Caki2 (cell line): ENCODE data around the gene TM2D1. TPM values are rescaled to one million over a fixed set of nuclear protein-coding genes. Genes with fewer than 3 reads are reported as not detected.

Experiments used
- DNase-seq: peaks from one replicate; pipeline ENCODE4 v3.0.0-alpha.2; 2015; ENCODE audit warnings: low read depth
- in situ Hi-C: cut with HindIII; loops from 2 replicates; pipeline ENCODE4 v1.10.0; 2016; ENCODE audit warnings: low sequenced_read_pairs, low pct_unique_long_range_greater_than_20kb, mixed read lengths
- total RNA-seq: library from RNA; depleted of rRNA; stranded (reverse); fragments of >200 nt; shearing (Covaris generic); gene quantifications from 2 replicates; pipeline ENCODE4 v1.2.3, GENCODE V29; 2014; ENCODE audit warnings: low replicate concordance

Gene TM2D1
- total RNA-seq, 1 experiment from 2014 or later: 67.1 TPM

GRCh38 chr1:61659061-61659460 is 65.9 kb downstream of the TM2D1 start:
- in situ Hi-C loops: no loop called here
- DNase-seq: no peak

GRCh38 chr1:61655453-61655852 is 69.5 kb downstream of the TM2D1 start:
- no peak for DNase-seq
- in situ Hi-C loops: no loop called here

- DNase-seq: no peak
- in situ Hi-C loops: no loop called here
Measured at GRCh38 chr1:61654067-61654466, 70.9 kb downstream of the TM2D1 start.

GRCh38 chr1:61648983-61649742 is 75.8 kb downstream of the TM2D1 start:
- in situ Hi-C loops: no loop called here
- no peak for DNase-seq

- DNase-seq: no peak
- in situ Hi-C loops: no loop called here
Measured at GRCh38 chr1:61647142-61647541, 77.8 kb downstream of the TM2D1 start.

GRCh38 chr1:61645476-61645875 is 79.5 kb downstream of the TM2D1 start:
- no peak for DNase-seq
- in situ Hi-C loops: no loop called here

GRCh38 chr1:61644303-61644702 is 80.6 kb downstream of the TM2D1 start:
- no peak for DNase-seq
- in situ Hi-C loops: no loop called here

GRCh38 chr1:61642475-61643232 is 82.3 kb downstream of the TM2D1 start:
- in situ Hi-C loops: no loop called here
- no peak for DNase-seq

GRCh38 chr1:61641578-61642336 is 83.2 kb downstream of the TM2D1 start:
- in situ Hi-C loops: no loop called here
- DNase-seq: peak; percentile 22

GRCh38 chr1:61640531-61641530 is 84.1 kb downstream of the TM2D1 start:
- DNase-seq: no peak
- in situ Hi-C loops: no loop called here

GRCh38 chr1:61639608-61640336 is 85.2 kb downstream of the TM2D1 start:
- in situ Hi-C loops: no loop called here

GRCh38 chr1:61638911-61639605 is 85.9 kb downstream of the TM2D1 start:
- DNase-seq: no peak
- in situ Hi-C loops: no loop called here

More at GRCh38 chr1:61639608-61640336, 85.2 kb downstream of the TM2D1 start:
- no peak for DNase-seq

GRCh38 chr1:61638296-61638695 is 86.6 kb downstream of the TM2D1 start:
- DNase-seq: no peak
- in situ Hi-C loops: no loop called here

GRCh38 chr1:61637470-61637869 is 87.5 kb downstream of the TM2D1 start:
- DNase-seq: no peak
- in situ Hi-C loops: no loop called here

GRCh38 chr1:61636814-61637213 is 88.1 kb downstream of the TM2D1 start:
- in situ Hi-C loops: no loop called here
- DNase-seq: no peak

- in situ Hi-C loops: no loop called here
- no peak for DNase-seq
Measured at GRCh38 chr1:61636376-61636775, 88.6 kb downstream of the TM2D1 start.

GRCh38 chr1:61635557-61635956 is 89.4 kb downstream of the TM2D1 start:
- no peak for DNase-seq
- in situ Hi-C loops: no loop called here
